HG02870 (cell line): Measurements from ENCODE around the gene FAM83E.
"Not testable (repeated sequence)": the region's sequence is repeated elsewhere in the genome, so short reads cannot be mapped to it uniquely, and the experiment has no call there.

Experiments used
- ATAC-seq: cut with Tn5 transposase; IDR thresholded peaks from one replicate; pipeline ENCODE4 v1.9.1; 2021; ENCODE audit warnings: mild to moderate bottlenecking, moderate library complexity; ENCODE audit not compliant: unreplicated experiment

The FAM83E gene

DNA sequence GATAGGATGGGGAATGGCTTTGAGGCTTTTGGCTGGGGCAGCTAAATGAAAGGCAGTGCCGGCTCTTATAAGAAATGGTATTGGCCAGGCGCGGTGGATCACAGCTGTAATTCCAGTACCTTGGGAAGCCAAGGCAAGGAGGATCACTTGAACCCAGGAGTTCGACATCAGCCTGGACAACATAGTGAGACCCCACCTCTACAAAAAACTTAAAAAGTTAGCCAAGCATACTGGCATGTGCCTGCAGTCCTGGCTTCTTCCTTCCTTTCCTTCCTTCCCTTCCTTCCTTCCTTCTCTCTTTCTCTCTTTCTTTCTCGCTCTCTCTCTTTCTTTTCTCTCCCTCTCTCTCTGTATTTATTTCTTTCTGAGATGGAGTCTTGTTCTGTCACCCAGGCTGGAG is 28.0 kb upstream of the FAM83E start:
- no peak for ATAC-seq

DNA sequence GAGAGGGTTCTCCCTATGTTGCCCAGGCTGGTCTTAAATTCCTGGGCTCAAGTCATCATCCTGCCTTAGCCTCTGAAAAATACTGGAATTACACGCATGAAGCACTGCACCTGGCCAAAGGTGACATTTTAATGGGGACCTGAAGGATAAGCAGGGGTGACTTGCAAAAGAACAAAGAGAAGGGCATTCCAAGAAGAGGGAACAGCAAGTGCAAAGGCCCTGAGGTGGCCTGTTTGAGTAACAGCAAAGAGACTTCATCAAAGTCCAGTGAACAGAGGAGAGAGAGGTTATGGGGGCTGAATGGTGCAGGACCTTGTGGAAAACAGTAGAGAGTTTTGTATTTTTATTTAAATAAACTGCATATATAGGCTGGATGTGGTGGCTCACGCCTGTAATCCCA is 27.0 kb upstream of the FAM83E start:
- ATAC-seq, result no peak

DNA sequence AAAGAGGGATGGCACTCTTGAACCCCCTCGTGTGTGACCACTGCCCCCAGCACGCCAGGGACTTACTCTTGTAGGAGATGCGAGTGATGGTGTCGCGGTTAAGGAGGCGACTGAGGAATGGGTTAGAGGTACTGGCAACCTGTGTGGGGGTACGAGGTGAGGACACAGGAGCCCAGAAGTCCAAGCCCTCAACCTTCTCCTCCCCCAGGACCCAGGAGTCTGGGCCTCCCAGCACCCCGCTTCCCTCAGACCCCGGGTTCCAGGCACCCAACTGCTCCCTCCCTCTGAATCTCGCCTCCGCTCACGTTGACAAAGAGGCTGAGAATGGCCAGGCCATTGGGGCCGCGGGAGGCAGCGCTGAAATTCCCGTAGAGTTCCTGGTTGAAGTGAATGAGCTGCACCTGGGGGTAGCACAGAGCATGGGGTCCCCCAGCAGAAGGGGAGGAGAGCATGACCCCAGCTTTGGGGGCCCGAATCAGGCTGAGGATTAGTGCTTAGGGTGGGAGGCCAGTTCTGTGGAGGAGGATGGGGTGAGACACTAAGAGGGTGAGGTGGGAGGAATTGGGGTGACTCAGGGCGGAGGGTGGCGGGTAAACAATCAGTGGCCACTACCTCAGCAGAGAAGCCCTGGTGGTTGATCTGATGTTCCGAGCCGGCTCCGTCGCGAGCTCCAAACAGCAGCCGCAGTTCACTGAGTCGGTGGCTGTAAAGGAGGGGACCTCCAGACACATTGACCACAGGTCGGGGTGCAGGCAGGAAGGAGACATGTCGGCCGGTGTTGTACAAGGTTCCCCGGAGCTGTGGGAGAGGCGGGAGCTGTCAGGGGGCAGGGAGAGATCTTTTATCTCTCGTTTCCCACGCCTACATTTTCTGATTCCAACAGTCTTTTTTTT is 24.9 kb upstream of the FAM83E start:
- ATAC-seq, result no peak

DNA sequence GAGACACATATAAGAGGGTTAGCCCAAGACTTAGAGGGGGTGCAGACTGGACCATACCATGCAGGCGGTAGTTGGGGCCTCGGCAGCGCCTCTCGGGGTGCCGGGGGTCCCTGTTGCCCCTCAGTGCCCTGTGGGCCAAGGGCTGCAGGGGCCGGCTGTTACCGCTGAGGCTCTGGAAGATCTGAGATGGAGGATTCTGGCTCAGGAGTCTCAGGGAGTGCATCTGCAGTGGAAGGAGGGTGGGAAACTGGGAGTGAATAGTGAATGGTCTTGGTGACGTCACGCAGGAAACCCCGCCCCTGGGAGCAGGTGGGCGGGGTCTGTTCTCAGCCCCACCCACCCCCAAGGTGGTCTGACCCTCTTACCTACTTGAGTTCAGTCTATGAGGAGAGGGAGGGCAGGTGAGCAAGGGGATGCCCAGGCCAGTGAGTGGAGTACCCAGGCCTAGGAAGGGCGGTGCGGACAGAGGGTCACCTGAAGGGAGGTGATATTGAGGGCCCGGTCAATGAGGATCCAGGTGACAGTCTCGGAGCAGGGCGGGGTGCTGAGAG is 24.0 kb upstream of the FAM83E start:
- ATAC-seq, result no peak

DNA sequence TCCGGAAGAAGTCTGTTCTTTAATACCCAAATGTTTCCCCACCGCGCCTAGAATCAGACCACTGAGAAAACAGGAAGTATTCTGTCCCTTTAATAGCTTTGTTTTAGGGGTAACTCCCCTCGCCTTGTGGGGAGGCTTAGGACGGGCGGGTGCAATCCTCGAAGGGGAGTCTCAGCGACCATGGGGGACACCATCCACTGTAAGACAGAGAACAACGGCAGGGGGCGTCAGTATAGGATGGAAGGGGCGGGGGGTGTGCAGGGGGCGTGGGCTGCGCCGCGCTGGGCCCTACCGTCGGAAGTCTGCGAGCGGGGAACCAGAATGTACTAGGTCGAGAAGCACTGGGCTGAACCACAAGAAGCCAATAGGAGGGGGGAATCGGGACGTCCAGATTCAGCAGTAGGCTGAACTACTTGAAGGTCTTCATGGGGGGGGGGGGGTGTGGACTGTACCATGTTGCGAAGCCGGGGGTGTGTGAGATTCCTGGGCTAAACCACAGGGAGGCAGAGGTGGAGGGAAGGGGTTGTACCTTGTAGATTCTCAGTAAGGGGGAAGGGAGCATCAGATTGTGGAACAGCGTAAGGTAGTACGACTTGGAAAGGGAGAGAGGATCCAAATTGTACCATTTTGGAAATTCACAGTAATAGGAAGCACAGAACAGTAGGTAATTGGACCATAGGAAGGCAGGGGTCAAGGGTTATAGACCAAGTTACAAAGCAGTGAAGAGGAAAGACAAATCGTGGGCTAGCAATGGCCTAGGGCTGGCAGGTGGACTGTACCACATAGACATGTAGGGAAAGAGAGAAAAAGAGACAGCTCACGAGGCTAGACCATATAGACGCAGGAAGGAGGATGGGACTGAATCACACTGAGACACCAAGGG is 23.3 kb upstream of the FAM83E start:
- ATAC-seq, result peak; percentile 9

DNA sequence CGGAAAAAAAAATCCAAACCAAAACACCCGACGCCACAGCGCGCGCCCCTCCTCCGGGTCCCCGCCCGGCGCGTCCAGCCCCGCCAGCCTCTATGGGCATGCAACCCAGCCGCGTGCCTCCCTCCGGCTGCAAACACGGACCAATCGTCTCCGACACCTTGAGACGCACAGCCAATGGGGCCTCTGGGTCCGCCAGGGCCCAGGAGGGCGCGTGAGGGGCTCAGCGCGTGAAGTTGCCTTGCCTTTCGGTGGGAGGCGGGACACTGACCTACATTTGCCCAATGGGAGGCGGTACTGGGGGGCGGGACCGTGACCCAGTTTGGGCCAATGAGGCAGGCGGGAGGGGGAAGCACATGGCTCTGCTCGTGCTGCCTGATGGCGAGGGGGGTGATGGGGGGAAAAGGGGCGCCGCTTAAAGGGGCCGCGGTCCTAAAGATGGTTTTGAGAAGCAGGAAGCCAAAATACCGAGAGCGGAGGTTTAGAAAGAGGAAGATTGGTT is 22.6 kb upstream of the FAM83E start:
- ATAC-seq, result peak; percentile 69

DNA sequence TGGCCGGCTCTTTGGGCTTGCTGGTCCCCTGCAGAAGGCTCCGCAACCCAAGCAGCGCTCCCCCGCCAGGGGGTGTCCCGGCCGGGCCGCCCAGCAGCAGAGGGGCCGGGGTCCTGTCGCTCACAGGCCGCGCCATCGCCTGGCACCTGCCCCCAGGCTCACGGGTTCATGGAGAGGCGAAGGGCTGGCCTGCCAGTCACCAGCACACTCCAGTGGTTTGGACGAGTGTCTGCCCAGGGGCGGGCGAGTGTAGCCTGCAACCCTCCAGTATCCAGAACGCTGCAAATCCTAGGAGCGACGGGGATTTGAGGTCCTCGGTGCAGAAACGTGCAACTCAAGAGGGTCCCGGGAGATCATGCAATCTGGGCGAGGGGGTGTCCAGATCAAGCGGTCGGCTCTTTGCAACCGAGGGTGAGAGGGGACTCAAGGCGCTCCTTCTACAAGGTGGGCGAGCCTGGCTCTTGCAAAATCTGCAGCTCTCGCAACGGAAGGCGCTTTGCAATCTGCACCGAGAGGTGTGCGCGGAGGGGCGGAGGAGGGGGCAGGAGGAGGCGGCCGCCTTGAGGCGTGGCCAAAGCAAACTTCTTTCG is 22.1 kb upstream of the FAM83E start, which contains the start of gene DBP:
TSS of gene DBP (minus strand) at position 521 of the 590 bp plus-strand sequence. CDS start at position 136, 385 bp downstream.
- no peak for ATAC-seq

DNA sequence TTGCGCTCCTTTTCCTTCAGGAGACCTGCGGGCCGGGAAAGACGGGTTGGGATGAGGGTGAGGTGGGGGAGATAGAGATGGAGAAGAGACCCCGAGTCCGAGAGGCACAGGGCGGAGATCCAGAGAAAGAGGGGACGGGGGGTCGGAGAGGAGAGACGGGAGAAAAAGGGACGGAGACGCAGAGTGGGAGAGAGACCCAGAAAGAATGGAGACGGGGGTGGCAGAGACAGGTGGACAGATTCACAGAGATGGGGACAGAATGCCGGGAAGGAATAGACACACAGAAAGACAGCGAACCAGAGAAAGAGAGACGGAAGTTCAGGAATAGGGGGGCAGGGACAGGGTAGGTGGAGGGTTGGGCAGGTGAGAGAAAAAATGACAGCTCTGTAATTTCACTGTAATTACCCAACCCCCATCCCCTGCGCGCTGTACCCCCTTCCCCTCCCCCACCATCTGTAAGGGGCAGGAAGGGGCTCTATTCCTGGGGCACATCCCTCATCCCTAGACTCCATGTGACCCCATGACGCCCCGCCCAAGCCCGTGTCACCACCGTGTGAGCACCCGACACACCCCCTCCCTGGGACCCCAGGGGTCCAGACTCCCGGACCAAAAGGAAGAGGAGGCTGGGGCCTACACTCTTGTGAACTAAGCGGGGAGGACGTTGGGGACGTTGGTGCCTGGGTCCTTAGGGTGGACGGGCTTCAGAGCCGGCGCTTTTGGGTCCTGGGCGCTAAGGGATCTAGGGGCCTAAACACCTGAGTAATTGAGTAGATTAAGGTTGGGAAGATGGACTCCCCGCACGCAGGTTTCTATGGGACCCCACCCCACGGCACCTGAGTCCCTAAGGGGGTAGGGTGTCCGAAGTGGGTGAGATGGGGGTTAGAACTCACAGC is 21.3 kb upstream of the FAM83E start:
- ATAC-seq, result no peak

DNA sequence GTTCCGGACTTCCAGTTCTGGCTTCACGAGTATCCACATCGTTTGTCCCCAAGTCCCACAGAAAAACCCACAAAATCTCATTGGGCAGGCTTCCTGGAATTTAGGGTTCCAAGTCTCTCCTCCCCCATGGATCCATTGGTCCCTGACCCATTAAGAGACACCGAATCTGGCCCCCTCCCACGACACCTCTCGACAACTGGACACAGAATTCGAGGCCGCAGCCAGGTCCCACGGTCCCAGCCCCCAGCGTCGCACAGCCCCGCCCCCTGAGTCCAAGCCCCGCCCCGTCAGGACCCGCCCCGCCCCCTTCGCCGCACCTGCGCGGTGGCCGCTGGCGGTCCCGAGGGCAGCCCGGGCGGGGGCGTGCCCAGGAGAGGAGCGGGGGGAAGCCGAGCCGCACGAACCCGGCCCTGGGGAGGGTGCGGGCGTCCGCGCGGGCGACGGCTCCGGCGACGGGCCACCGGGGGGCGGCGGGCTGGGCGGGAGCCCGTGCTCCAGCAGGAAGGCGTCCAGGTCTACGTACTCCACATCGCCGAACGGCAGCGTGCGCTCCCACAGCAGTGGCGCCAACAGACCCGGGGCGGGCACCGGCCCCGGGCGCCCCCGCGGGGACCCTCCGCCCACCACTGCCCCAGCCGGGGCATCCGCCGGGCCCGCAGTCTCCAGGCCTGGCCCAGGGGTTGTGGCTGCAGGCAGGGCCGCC is 20.5 kb upstream of the FAM83E start:
- no peak for ATAC-seq

DNA sequence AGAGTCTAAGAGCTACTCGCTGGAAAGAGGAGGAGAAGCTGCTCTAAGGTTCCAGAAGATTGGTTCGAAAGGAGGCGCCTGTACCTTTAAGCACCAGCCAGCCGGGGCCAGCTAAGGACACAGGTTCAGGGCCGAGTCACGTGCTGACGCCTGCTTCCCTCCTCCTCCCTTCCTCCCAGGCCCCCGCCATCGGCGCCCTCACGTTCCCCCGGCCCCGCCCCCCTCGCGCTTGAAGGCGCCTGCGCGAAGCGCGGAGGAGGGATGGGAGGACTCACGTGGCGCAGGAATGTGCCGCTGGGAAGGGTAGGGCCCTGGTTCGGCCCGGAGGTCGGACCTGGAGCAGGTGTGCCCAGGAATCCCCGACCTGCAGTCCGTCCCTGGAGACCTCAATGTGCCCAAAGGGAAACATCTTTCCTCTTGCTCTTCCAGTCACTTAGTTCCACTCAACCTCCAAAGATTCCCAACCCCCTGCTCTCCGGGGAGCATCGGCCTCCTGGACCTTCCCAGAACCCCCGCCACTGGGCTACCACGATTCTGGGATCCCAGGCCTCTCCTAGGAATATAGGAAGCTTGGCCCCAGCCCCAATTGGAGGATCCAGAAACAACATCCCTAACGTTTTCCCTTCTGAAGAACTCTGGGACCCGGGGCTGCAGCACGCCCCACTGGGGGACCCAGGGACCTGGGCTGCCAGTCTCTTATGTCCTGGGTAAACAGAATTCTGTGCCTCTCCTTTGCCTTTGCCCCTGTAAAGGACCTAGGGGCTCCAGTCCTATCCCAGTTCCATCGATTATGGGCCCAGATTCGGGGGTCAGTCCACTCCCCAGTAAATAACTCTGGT is 19.8 kb upstream of the FAM83E start:
- ATAC-seq, result peak; percentile 30

DNA sequence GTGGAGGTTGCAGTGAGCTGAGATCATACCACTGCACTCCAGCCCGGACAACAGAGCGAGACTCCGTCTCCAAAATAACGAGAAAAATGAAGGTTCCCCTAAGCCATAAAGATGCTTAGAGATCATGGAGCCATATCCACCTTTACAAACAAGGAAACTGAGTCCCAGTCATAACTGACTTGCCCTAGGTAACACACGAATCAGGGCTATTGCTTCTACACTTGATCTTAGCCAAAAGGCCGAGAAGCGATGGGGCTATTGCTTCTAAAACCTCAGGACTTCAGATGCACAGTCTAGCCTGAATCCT is 19.1 kb upstream of the FAM83E start:
- no peak for ATAC-seq

DNA sequence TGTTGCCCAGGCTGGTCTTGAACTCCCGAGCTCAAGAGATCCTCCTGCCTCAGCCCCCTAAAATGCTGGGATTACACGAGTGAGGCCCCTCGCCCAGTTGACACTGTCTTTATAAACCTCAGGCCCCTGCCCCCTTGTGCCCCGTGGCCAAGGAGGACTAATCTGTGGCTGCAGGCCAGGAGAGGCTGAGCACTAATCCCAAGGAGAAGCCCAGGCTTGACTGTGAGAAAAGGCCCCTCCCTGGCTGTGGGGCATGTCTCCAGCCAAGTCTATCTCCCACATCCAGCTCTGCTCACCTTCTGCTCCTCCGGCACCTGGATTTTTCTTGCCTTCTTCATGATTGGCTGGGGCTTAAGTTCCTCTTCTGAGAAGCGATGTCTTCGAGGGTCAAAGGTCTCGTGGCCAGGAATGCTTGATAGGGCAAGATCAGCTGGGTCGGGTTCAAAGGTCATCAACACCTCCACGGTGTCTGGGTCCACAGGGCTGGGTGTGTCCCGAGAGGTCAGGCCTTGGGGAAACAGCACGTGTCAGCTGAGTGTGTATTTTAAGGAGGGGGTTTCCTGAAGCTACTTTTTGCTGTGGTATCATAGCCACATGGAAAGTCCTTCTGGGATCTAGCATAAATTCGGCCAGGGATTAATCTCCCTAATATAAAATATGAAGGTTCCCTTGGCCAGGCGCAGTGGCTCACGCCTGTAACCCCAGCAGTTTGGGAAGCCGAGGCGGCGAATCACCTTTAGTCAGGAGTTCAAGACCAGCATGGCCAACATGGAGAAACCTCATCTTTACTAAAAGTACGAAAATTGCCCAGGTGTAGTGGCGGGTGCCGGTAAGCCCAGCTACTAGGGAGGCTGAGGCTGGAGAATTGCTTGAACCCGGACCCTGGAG is 18.5 kb upstream of the FAM83E start:
- ATAC-seq, result no peak

DNA sequence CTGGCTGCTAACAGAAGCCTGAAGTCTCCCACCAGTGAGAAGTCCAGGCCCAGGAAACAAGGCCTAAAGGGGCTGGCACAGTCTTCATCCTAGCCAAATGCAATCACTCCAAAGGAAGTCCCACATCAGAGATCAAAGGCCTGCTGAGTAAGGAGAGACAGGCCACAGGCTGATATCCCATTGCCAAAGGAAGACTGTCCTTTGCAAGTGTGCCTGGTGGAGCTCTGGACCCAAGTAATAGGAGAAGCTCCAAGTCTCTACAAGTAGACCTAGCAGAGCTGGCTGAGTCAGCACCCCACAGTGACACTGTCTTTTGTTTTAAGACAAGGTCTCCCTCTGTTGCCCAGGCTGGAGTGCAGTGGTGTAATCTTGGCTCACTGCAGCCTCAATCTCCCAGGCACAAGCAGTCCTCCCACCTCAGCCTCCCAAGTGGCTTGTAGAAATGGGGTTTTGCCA is 17.8 kb upstream of the FAM83E start:
- no peak for ATAC-seq

DNA sequence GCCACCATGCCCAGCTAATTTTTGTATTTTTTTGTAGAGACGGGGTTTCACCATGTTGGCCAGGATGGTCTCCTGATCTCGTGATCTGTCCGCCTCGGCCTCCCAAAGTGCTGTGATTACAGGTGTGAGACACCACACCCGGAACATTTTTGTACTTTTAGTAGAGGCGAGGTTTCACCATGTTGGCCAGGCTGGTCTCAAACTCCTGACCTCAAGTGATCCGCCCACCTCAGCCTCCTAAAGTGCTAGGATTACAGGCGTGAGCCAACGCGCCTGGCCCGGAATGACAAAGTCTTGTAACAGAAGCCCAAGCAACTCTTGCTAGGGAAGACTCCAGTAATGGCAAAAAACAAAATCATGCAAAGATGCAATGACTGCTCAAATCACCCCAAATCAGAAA is 17.4 kb upstream of the FAM83E start:
- ATAC-seq, result not testable (repeated sequence)

DNA sequence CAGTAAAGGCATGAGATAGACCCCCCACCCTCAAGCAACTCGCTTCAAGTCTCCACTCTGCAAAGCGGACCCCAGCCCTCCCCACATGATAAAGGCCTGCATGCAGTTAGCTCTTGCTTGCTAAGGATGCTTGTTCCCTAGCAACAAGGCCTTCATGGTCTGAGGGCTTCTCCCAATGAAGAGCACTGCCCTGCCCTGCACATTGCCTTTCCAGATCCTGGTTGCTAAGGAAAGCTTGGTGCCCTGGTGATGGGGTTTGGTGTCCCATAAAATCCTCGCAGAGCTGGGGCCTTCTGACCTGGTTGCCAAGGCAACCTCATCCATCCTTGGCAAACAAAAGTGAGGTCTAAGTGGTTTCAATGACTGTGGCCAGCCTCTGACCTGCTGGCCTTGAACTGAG is 16.3 kb upstream of the FAM83E start:
- ATAC-seq, result no peak

DNA sequence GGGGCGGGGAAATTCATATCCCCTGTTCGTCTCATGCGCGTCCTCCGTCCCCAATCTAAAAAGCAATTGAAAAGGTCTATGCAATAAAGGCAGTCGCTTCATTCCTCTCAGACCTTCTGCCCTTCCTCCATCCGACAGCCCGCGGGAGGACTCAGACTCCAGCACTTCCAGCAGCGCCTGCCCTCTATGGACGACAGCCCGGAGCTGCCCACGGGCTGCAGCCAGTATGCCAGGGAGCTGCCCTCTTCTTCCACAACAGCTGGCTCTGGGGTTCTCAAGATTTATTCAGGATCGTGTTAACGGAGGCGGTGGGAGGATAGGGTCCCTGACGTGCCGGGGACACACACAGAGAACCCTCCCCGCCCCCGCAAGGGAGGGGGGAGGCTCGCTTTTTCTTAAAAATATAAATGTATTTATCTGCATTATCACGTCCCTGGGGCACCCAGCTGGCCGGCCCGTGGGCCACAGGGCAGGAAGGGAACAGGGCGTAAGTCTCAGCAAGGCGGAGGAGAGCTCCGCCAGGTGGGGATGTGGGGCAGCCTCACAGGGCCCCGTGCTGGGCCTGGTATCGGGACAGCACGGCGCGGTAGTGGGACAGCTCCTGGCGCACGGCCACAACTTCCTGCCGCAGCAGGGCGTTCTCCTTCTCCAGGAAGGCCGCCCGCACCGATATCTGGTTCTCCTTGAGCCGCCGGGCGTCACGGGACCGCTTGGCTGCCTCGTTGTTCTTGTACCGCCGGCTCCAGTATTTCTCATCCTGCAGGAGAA is 15.6 kb upstream of the FAM83E start:
- ATAC-seq, result no peak
